AG09319 (cell line): Measurements from ENCODE around the gene TLNRD1.
A peak's percentile ranks its signal among the peaks of the same experiment; 100 is the strongest.

ENCODE experiments used
- DNase-seq: peaks from one replicate; pipeline ENCODE4 v3.0.0-alpha.2; 2010; ENCODE audit warnings: low read depth; ENCODE audit errors: extremely low read depth
- CTCF ChIP-seq: IDR thresholded peaks from 2 replicates; pipeline ENCODE4 v1.5.1; 2011; ENCODE audit warnings: low read depth, mild to moderate bottlenecking, inconsistent platforms, low read length, moderate library complexity

TLNRD1 gene

GRCh38 chr15:80970018-80970657 is 30.6 kb upstream of the TLNRD1 start:
- no peak for DNase-seq
- peak; percentile 67 for TF ChIP-seq CTCF

GRCh38 chr15:80970658-80971057 is 30.1 kb upstream of the TLNRD1 start:
- no peak for DNase-seq
- TF ChIP-seq CTCF, result no peak

GRCh38 chr15:80971143-80971542 is 29.6 kb upstream of the TLNRD1 start:
- no peak for DNase-seq
- TF ChIP-seq CTCF, result no peak

GRCh38 chr15:80972276-80972675 is 28.4 kb upstream of the TLNRD1 start:
- TF ChIP-seq CTCF, result no peak
- no peak for DNase-seq

GRCh38 chr15:80974914-80975313 is 25.8 kb upstream of the TLNRD1 start:
- no peak for DNase-seq
- TF ChIP-seq CTCF, result no peak

- DNase-seq, result no peak
- TF ChIP-seq CTCF, result no peak
Observed at GRCh38 chr15:80976851-80977250, 23.9 kb upstream of the TLNRD1 start.

- TF ChIP-seq CTCF, result peak; percentile 78
- no peak for DNase-seq
Observed at GRCh38 chr15:80977627-80978036, 23.1 kb upstream of the TLNRD1 start.
